Measurements from ENCODE around the gene NUP160. TPM values are rescaled to one million over a fixed set of nuclear protein-coding genes. Genes with fewer than 3 reads are reported as not detected.
"Not testable (repeated sequence)": the region's sequence is repeated elsewhere in the genome, so short reads cannot be mapped to it uniquely, and the experiment has no call there.

The NUP160 gene, protein sequence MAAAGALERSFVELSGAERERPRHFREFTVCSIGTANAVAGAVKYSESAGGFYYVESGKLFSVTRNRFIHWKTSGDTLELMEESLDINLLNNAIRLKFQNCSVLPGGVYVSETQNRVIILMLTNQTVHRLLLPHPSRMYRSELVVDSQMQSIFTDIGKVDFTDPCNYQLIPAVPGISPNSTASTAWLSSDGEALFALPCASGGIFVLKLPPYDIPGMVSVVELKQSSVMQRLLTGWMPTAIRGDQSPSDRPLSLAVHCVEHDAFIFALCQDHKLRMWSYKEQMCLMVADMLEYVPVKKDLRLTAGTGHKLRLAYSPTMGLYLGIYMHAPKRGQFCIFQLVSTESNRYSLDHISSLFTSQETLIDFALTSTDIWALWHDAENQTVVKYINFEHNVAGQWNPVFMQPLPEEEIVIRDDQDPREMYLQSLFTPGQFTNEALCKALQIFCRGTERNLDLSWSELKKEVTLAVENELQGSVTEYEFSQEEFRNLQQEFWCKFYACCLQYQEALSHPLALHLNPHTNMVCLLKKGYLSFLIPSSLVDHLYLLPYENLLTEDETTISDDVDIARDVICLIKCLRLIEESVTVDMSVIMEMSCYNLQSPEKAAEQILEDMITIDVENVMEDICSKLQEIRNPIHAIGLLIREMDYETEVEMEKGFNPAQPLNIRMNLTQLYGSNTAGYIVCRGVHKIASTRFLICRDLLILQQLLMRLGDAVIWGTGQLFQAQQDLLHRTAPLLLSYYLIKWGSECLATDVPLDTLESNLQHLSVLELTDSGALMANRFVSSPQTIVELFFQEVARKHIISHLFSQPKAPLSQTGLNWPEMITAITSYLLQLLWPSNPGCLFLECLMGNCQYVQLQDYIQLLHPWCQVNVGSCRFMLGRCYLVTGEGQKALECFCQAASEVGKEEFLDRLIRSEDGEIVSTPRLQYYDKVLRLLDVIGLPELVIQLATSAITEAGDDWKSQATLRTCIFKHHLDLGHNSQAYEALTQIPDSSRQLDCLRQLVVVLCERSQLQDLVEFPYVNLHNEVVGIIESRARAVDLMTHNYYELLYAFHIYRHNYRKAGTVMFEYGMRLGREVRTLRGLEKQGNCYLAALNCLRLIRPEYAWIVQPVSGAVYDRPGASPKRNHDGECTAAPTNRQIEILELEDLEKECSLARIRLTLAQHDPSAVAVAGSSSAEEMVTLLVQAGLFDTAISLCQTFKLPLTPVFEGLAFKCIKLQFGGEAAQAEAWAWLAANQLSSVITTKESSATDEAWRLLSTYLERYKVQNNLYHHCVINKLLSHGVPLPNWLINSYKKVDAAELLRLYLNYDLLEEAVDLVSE (N-terminal part only)
- 42.8 TPM for total RNA-seq

GRCh38 chr11:47847892-47848699 is at the start of gene NUP160:
TSS of gene NUP160 (minus strand) at chr11:47848350. CDS start at chr11:47848318, 32 bp downstream.
- Histone ChIP-seq H3K4me3 (ENCODE audit: low read length in 3 of 3) (peak within 1 kb of the TSS; percentile 99 to 100 (median 100)), H3K4me1 (ENCODE audit: control insufficient read depth in 3 of 3, insufficient read depth in 3 of 3, low read length in 3 of 3) (peaks cover 31 to 38% (median 32%) of the 10 kb centered on the region in 3 donors), H3K27me3 (ENCODE audit: control insufficient read depth in 3 of 3, insufficient read depth in 3 of 3, low read length in 3 of 3) (no peaks in the 10 kb centered on the region), H3K9ac (ENCODE audit: low read depth in 1 of 3, low read length in 3 of 3) (peak within 1 kb of the TSS; percentile 92 to 96 (median 96)), H3K27ac (ENCODE audit: low read depth, low read length) (peak within 1 kb of the TSS; percentile 87), H3K36me3 (ENCODE audit: control insufficient read depth in 3 of 3, insufficient read depth in 3 of 3, low read length in 3 of 3) (peaks cover 2 to 16% (median 13%) of the 10 kb centered on the region in 3 donors), H3K9me3 (ENCODE audit: control insufficient read depth in 3 of 3, low read length in 3 of 3) (no peaks in the 10 kb centered on the region)

DNA sequence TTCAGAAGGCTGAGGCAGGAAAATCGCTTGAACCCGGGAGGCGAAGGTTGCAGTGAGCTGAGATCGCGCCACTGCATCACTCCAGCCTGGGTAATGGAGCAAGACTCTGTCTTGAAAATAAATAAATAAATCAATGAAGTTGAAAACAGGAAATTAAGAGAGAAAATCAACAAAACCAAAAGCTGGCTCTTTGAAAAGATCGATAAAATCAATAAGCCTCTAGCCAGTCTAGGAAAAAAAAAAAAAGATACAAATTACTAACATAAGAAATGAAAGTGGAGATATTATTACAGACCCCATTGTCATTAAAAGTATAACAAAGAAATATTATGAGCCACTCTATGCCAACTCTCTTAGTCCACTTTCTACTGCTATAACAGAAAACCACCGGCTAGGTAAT is 48.0 kb upstream of the NUP160 start:
- Histone ChIP-seq H3K27ac (ENCODE audit: low read depth, low read length) (no peak overlapping the region), H3K4me1 (ENCODE audit: control insufficient read depth in 3 of 3, insufficient read depth in 3 of 3, low read length in 3 of 3) (no peaks in the 10 kb centered on the region), H3K36me3 (ENCODE audit: control insufficient read depth in 3 of 3, insufficient read depth in 3 of 3, low read length in 3 of 3) (no peaks in the 10 kb centered on the region), H3K9me3 (ENCODE audit: control insufficient read depth in 3 of 3, low read length in 3 of 3) (no peaks in the 10 kb centered on the region), H3K4me3 (ENCODE audit: low read length in 3 of 3) (no peak overlapping the region), H3K9ac (ENCODE audit: low read depth in 1 of 3, low read length in 3 of 3) (no peak overlapping the region), H3K27me3 (ENCODE audit: control insufficient read depth in 3 of 3, insufficient read depth in 3 of 3, low read length in 3 of 3) (no peaks in the 10 kb centered on the region)

DNA sequence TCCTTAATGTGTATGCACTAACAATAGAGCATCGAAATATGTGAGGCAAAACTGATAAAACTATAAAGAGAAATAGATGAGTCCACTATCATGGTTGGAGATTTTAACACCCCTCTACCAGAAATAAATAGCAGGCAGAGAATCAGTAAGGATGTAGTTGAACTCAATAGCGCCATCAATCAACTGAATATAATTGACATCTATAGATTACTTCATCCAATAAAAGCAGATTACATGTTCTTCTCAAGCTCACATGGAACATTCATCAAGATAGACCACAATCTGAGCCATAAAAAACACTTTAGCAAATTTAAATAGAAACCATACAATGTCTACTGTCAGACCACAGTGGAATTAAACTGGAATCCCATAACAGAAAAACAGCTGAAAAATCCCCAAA is 46.9 kb upstream of the NUP160 start:
- Histone ChIP-seq H3K9me3 (ENCODE audit: control insufficient read depth in 3 of 3, low read length in 3 of 3) (no peaks in the 10 kb centered on the region), H3K27ac (ENCODE audit: low read depth, low read length) (no peak overlapping the region), H3K4me1 (ENCODE audit: control insufficient read depth in 3 of 3, insufficient read depth in 3 of 3, low read length in 3 of 3) (no peaks in the 10 kb centered on the region), H3K27me3 (ENCODE audit: control insufficient read depth in 3 of 3, insufficient read depth in 3 of 3, low read length in 3 of 3) (no peaks in the 10 kb centered on the region), H3K9ac (ENCODE audit: low read depth in 1 of 3, low read length in 3 of 3) (no peak overlapping the region), H3K36me3 (ENCODE audit: control insufficient read depth in 3 of 3, insufficient read depth in 3 of 3, low read length in 3 of 3) (no peaks in the 10 kb centered on the region), H3K4me3 (ENCODE audit: low read length in 3 of 3) (no peak overlapping the region)

- H3K9ac ChIP-seq (ENCODE audit: low read depth in 1 of 3, low read length in 3 of 3); H3K27ac ChIP-seq (ENCODE audit: low read depth, low read length); H3K4me1 ChIP-seq (ENCODE audit: control insufficient read depth in 3 of 3, insufficient read depth in 3 of 3, low read length in 3 of 3); H3K27me3 ChIP-seq (ENCODE audit: control insufficient read depth in 3 of 3, insufficient read depth in 3 of 3, low read length in 3 of 3); H3K9me3 ChIP-seq (ENCODE audit: control insufficient read depth in 3 of 3, low read length in 3 of 3); H3K36me3 ChIP-seq (ENCODE audit: control insufficient read depth in 3 of 3, insufficient read depth in 3 of 3, low read length in 3 of 3); H3K4me3 ChIP-seq (ENCODE audit: low read length in 3 of 3): not testable (repeated sequence)
These were observed 44.6 kb upstream of the NUP160 start for GRCh38 chr11:47892546-47893276.

DNA sequence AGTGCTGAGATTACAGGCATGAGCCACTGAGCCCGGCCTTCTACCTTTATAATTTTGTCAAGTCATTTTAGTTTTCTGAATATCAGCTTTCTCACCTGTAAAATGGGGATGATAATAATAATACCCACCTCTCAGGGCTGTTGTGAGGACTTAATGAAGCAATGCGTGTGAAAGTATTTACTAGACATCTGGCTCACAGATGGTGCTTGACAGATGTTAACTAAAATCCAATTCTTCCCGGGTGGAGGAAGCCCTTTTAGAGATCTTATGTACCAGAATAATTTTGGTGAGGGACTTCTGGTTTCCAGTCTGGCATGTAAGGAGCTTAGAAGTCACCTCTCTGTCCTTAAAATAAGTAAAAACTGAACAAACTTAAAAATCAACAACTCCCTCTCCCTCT is 43.7 kb upstream of the NUP160 start:
- H3K4me3 ChIP-seq (ENCODE audit: low read length in 3 of 3) = no peak overlapping the region
- H3K9ac ChIP-seq (ENCODE audit: low read depth in 1 of 3, low read length in 3 of 3) = no peak overlapping the region
- H3K36me3 ChIP-seq (ENCODE audit: control insufficient read depth in 3 of 3, insufficient read depth in 3 of 3, low read length in 3 of 3) = no peaks in the 10 kb centered on the region
- no peaks in the 10 kb centered on the region for H3K4me1 ChIP-seq (ENCODE audit: control insufficient read depth in 3 of 3, insufficient read depth in 3 of 3, low read length in 3 of 3)
- no peaks in the 10 kb centered on the region for H3K9me3 ChIP-seq (ENCODE audit: control insufficient read depth in 3 of 3, low read length in 3 of 3)
- no peaks in the 10 kb centered on the region for H3K27me3 ChIP-seq (ENCODE audit: control insufficient read depth in 3 of 3, insufficient read depth in 3 of 3, low read length in 3 of 3)
- H3K27ac ChIP-seq (ENCODE audit: low read depth, low read length) = no peak overlapping the region

DNA sequence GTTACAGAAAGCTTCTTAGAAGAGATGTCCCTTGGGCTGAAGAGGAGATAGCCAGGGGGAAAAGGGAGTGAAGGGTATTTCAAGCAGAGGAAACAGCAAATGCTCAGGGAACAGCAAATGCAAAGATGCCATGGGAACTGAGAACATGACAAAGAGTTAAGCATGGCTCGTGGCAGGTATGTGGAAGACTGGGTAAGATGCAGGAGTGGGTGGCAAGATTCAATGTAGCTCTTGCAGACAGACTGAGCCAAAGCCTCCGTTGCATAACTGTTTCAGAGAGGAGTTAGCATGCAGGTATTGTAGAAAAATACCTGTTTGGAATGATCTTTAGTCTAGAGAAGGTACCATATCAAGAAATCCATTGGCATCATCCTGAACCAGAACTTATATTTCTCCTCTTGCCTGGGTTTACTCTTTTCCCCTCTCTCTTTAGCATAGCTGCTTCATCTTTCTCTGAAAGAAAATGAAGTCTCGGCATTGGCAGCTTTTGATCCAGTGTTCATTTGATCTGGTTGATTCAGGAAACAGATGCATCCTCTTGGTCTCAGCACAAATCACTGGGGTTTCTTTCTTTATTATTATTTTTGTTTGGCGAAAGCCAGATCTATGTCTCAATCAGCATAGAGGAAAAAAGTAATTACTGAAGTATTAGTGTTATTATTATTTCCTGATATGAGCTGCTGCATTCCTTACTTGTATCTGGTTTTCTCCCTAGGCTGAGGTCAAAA is 41.7 kb upstream of the NUP160 start:
- H3K36me3 ChIP-seq (ENCODE audit: control insufficient read depth in 3 of 3, insufficient read depth in 3 of 3, low read length in 3 of 3) = no peaks in the 10 kb centered on the region
- H3K9ac ChIP-seq (ENCODE audit: low read depth in 1 of 3, low read length in 3 of 3) = no peak overlapping the region
- H3K27ac ChIP-seq (ENCODE audit: low read depth, low read length) = no peak overlapping the region
- no peaks in the 10 kb centered on the region for H3K4me1 ChIP-seq (ENCODE audit: control insufficient read depth in 3 of 3, insufficient read depth in 3 of 3, low read length in 3 of 3)
- no peaks in the 10 kb centered on the region for H3K9me3 ChIP-seq (ENCODE audit: control insufficient read depth in 3 of 3, low read length in 3 of 3)
- no peak overlapping the region for H3K4me3 ChIP-seq (ENCODE audit: low read length in 3 of 3)
- H3K27me3 ChIP-seq (ENCODE audit: control insufficient read depth in 3 of 3, insufficient read depth in 3 of 3, low read length in 3 of 3) = no peaks in the 10 kb centered on the region

GRCh38 chr11:47887910-47888569 is 39.9 kb upstream of the NUP160 start:
- no peaks in the 10 kb centered on the region for H3K9me3 ChIP-seq (ENCODE audit: control insufficient read depth in 3 of 3, low read length in 3 of 3)
- H3K27ac ChIP-seq (ENCODE audit: low read depth, low read length) = no peak overlapping the region
- H3K27me3 ChIP-seq (ENCODE audit: control insufficient read depth in 3 of 3, insufficient read depth in 3 of 3, low read length in 3 of 3) = no peaks in the 10 kb centered on the region
- no peak overlapping the region for H3K9ac ChIP-seq (ENCODE audit: low read depth in 1 of 3, low read length in 3 of 3)
- no peaks in the 10 kb centered on the region for H3K36me3 ChIP-seq (ENCODE audit: control insufficient read depth in 3 of 3, insufficient read depth in 3 of 3, low read length in 3 of 3)
- H3K4me1 ChIP-seq (ENCODE audit: control insufficient read depth in 3 of 3, insufficient read depth in 3 of 3, low read length in 3 of 3) = no peaks in the 10 kb centered on the region
- no peak overlapping the region for H3K4me3 ChIP-seq (ENCODE audit: low read length in 3 of 3)

DNA sequence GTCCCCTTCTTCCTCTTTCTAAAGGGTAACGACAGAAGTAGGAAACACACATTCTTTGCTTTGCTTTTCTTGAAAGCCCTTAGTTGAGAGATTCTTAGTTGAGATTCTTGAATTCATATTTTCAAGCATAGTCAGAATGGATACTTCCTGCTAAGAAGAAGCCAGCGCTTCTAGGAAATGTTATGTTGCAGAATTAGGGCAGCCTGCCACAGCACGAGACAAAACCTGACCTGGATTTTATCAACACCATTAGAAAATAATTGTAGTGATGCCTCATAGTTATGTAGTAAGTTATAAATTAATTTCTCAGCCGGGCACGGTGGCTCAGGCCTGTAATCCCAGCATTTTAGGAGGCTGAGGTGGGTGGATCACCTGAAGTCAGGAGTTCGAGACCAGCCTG is 37.9 kb upstream of the NUP160 start:
- Histone ChIP-seq H3K27ac (ENCODE audit: low read depth, low read length) (peak overlapping the region; percentile 56), H3K9me3 (ENCODE audit: control insufficient read depth in 3 of 3, low read length in 3 of 3) (no peaks in the 10 kb centered on the region), H3K9ac (ENCODE audit: low read depth in 1 of 3, low read length in 3 of 3) (no peak overlapping the region)

More for the DNA sequence above, 37.9 kb upstream of the NUP160 start:
- Histone ChIP-seq H3K27me3 (ENCODE audit: control insufficient read depth in 3 of 3, insufficient read depth in 3 of 3, low read length in 3 of 3) (no peaks in the 10 kb centered on the region), H3K4me3 (ENCODE audit: low read length in 3 of 3) (no peak overlapping the region), H3K4me1 (ENCODE audit: control insufficient read depth in 3 of 3, insufficient read depth in 3 of 3, low read length in 3 of 3) (no peaks in the 10 kb centered on the region), H3K36me3 (ENCODE audit: control insufficient read depth in 3 of 3, insufficient read depth in 3 of 3, low read length in 3 of 3) (no peaks in the 10 kb centered on the region)
